Left ventricle myocardium inferior (tissue), 1 donor: Measurements from ENCODE around the gene SLC6A15. TPM values are rescaled to one million over a fixed set of nuclear protein-coding genes. Genes with fewer than 3 reads are reported as not detected.

Experiments
- DNase-seq: peaks from one replicate; pipeline ENCODE4 v3.0.0-alpha.2; 2020
- H3K27ac ChIP-seq: fragments of 200-600 bp; replicated peaks from 2 replicates; pipeline ENCODE4 v1.8.0; 2021
- H3K27me3 ChIP-seq: fragments of 200-600 bp; 2 replicates; pipeline ENCODE4 v1.8.0; 2021; ENCODE audit warnings: low read depth
- H3K36me3 ChIP-seq: fragments of 200-600 bp; 2 replicates; pipeline ENCODE4 v1.8.0; 2021
- H3K4me1 ChIP-seq: fragments of 200-600 bp; 2 replicates; pipeline ENCODE4 v1.8.0; 2021
- H3K4me3 ChIP-seq: fragments of 200-600 bp; 2 replicates; pipeline ENCODE4 v1.8.0; 2021; ENCODE audit warnings: mild to moderate bottlenecking, moderate library complexity
- H3K9me3 ChIP-seq: fragments of 200-600 bp; replicated peaks from 2 replicates; pipeline ENCODE4 v1.8.0; 2021
- intact Hi-C: fragments of 100-400 bp; cut with micrococcal nuclease; formaldehyde crosslinking; loops from one replicate; pipeline ENCODE4 v1.11.0; 2022
- total RNA-seq: library from RNA; stranded (reverse); fragmentation: NEBNext Ultra II Directional; extraction: Animal tissue kit (Norgen Biotek cat#: 25700); gene quantifications from one replicate; pipeline ENCODE4 v1.2.1, GENCODE V29; 2021
- TF ChIP-seq, protein P1 (sequence below): fragments of 200-600 bp; IDR thresholded peaks from 2 replicates; pipeline ENCODE4 v1.8.0; 2021; ENCODE audit warnings: antibody characterized with exemption, mild to moderate bottlenecking, borderline replicate concordance
- donor health status: DM: no; HTN: yes; CAD: no; lungs with severe emphysema.

Gene SLC6A15
- total RNA-seq, 1 donor from 2014 or later: not detected

DNA sequence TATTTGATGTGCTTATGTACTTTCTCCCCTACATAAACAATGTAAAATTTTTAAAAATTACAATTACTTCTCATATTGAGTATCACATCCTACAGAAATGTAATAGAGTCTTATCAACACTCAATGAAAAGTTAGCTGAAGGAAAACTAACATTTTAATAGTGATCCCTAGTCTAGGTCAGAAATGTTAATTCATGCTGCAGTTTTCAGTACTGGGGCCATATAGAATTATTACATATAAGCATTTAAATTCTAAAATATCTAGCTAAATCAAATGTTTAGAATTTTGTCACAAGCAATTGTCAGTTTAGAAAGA lies 37.8 kb downstream of the SLC6A15 start:
- Histone ChIP-seq H3K4me3 (no peak overlapping the region), H3K9me3 (no peaks in the 10 kb centered on the region), H3K4me1 (no peaks in the 10 kb centered on the region), H3K36me3 (no peaks in the 10 kb centered on the region), H3K27me3 (no peaks in the 10 kb centered on the region), H3K27ac (no peak overlapping the region)
- no peak for DNase-seq
- intact Hi-C loops: loop anchor here (5.0 kb wide), 1 partner anchor 158 kb away; no protein-coding TSS in a partner anchor
- TF ChIP-seq, protein P1, sequence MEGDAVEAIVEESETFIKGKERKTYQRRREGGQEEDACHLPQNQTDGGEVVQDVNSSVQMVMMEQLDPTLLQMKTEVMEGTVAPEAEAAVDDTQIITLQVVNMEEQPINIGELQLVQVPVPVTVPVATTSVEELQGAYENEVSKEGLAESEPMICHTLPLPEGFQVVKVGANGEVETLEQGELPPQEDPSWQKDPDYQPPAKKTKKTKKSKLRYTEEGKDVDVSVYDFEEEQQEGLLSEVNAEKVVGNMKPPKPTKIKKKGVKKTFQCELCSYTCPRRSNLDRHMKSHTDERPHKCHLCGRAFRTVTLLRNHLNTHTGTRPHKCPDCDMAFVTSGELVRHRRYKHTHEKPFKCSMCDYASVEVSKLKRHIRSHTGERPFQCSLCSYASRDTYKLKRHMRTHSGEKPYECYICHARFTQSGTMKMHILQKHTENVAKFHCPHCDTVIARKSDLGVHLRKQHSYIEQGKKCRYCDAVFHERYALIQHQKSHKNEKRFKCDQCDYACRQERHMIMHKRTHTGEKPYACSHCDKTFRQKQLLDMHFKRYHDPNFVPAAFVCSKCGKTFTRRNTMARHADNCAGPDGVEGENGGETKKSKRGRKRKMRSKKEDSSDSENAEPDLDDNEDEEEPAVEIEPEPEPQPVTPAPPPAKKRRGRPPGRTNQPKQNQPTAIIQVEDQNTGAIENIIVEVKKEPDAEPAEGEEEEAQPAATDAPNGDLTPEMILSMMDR: no peak

DNA sequence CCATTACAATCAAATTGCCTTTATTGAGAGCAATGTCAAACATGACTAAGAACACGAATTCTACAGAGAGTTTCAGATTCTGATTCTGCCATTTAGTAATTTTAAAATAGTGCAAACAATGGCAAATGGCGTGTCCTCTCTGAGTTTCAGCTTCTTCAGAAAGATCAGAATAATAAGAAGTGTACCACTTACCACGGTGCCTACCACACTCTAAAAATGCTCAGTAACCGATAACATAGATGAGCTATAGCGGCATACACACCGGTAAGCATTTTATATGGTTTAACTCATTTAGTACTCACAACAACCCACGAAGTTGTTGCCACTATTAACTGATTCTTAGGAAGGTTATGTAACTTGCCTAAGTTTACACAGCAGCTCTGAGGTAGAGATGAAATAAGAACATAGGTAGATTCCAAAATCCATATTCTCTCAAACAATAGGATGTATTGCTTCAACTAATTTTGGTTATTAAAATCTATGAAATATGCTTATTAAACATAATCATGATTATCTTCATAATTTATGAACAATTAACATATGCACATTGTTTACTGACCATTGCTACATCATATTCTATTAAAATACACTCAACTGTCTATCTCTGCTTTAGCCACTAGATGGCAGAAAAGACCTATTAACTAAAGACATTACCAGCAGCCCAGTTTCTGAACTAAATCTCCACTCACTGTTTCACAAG lies 38.3 kb downstream of the SLC6A15 start:
- TF ChIP-seq, protein P1: peak; percentile 80
- no peaks in the 10 kb centered on the region for H3K9me3 ChIP-seq
- no peak overlapping the region for H3K4me3 ChIP-seq
- no peak for DNase-seq
- no peaks in the 10 kb centered on the region for H3K36me3 ChIP-seq
- H3K4me1 ChIP-seq: no peaks in the 10 kb centered on the region
- intact Hi-C loops: loop anchor here (5.0 kb wide), 1 partner anchor 158 kb away; no protein-coding TSS in a partner anchor
- no peaks in the 10 kb centered on the region for H3K27me3 ChIP-seq
- no peak overlapping the region for H3K27ac ChIP-seq

DNA sequence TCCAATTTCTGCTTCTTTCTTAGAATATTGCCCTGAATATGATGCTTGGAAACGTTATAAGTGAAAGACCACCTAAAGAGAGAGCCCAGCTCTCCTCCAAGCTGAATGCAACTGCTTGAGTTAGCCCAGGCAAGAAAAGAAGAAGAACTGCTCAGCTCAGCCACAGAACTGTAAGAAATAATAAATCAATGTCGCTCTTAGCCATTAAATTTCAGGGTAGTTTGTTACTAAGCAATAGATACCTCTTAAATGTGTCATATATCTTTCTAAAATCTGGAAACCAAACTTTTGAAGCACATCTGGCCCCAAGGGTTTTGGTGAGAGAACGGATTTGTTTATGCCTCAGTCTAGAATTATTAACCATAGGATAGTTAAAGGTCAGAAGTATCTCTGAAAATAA lies 50.4 kb downstream of the SLC6A15 start:
- no peak overlapping the region for H3K27ac ChIP-seq
- no peaks in the 10 kb centered on the region for H3K9me3 ChIP-seq
- H3K36me3 ChIP-seq: no peaks in the 10 kb centered on the region
- H3K4me3 ChIP-seq: no peak overlapping the region
- TF ChIP-seq, protein P1: no peak
- H3K4me1 ChIP-seq: no peaks in the 10 kb centered on the region
- no peak for DNase-seq
- peaks cover 6% of the 10 kb centered on the region for H3K27me3 ChIP-seq
- intact Hi-C loops: no loop called here

DNA sequence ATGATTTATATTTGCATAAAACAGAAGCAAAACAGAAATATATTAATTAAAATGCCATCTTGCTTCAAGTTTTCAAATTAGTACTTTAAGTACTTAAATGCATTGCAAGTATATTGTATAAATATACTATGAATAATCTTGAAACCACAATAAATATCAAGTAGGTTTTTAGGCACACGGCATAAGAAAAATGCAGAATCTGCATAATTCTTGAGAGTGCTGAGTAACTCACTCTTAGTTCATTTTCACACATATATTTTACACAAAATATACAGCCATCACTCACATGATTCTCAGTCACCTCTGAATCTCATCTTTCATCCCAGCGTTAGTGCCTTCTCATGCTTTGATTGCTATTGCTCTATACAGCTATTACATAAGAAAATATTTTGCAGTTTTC lies 51.9 kb downstream of the SLC6A15 start:
- peaks cover 6% of the 10 kb centered on the region for H3K27me3 ChIP-seq
- no peak overlapping the region for H3K27ac ChIP-seq
- no peaks in the 10 kb centered on the region for H3K9me3 ChIP-seq
- TF ChIP-seq, protein P1: no peak
- no peaks in the 10 kb centered on the region for H3K4me1 ChIP-seq
- H3K4me3 ChIP-seq: no peak overlapping the region
- no peaks in the 10 kb centered on the region for H3K36me3 ChIP-seq
- intact Hi-C loops: no loop called here
- no peak for DNase-seq

DNA sequence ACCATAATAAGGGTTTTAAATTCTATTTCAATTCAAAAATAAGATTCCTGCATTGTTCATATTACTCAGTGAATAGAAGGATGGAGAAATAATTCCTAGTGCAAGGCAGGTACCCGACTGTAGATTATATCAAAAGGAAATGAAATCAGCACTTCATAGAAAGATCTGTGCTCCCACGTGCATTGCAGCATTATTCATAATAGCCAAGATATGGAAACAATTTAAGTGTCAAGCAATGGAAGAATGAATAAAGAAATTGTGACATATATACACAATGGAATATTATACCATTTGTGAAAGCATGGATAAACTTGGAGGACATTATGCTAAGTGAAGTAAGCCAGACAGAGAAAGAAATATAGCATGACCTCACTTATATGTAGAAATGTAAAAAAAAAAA lies 53.8 kb downstream of the SLC6A15 start:
- DNase-seq: no peak
- H3K27me3 ChIP-seq: peaks cover 6% of the 10 kb centered on the region
- intact Hi-C loops: no loop called here
- no peak overlapping the region for H3K27ac ChIP-seq
- H3K9me3 ChIP-seq: no peaks in the 10 kb centered on the region
- TF ChIP-seq, protein P1: no peak
- H3K4me3 ChIP-seq: no peak overlapping the region
- no peaks in the 10 kb centered on the region for H3K36me3 ChIP-seq
- H3K4me1 ChIP-seq: no peaks in the 10 kb centered on the region
